Measurements from ENCODE around the gene ARL8A. TPM values are rescaled to one million over a fixed set of nuclear protein-coding genes. Genes with fewer than 3 reads are reported as not detected.

ARL8A gene
- total RNA-seq, 2 donors from 2014 or later = 18.1 to 21.0 TPM

GRCh38 chr1:202156590-202156989 is 12.1 kb upstream of the ARL8A start:
- no peak overlapping the region for H3K4me3 ChIP-seq
- DNase-seq (no peak), ATAC-seq (no peak)
- intact Hi-C loops (cut with DNase I) = no loop called here
- no peaks in the 10 kb centered on the region for H3K9me3 ChIP-seq
- H3K27ac ChIP-seq = no peak overlapping the region
- H3K4me1 ChIP-seq = peaks cover 8% of the 10 kb centered on the region
- TF ChIP-seq, protein P1, sequence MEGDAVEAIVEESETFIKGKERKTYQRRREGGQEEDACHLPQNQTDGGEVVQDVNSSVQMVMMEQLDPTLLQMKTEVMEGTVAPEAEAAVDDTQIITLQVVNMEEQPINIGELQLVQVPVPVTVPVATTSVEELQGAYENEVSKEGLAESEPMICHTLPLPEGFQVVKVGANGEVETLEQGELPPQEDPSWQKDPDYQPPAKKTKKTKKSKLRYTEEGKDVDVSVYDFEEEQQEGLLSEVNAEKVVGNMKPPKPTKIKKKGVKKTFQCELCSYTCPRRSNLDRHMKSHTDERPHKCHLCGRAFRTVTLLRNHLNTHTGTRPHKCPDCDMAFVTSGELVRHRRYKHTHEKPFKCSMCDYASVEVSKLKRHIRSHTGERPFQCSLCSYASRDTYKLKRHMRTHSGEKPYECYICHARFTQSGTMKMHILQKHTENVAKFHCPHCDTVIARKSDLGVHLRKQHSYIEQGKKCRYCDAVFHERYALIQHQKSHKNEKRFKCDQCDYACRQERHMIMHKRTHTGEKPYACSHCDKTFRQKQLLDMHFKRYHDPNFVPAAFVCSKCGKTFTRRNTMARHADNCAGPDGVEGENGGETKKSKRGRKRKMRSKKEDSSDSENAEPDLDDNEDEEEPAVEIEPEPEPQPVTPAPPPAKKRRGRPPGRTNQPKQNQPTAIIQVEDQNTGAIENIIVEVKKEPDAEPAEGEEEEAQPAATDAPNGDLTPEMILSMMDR (IDR thresholded peaks at IDR 0.05) = no peak
- no peak for TF ChIP-seq POLR2A (IDR thresholded peaks at IDR 0.05)
- WGBS, 2 donors = 74 to 82% methylated on average over 4 to 8 of the region's 8 CpGs
- no peaks in the 10 kb centered on the region for H3K27me3 ChIP-seq
- H3K36me3 ChIP-seq (replicated peaks in 1 of 2; ENCODE audit: insufficient read depth in 1 of 2, low read depth in 2 of 2) = no peaks in the 10 kb centered on the region

GRCh38 chr1:202155478-202156021 is 11.0 kb upstream of the ARL8A start:
- H3K4me3 ChIP-seq = no peak overlapping the region
- 27 to 34% methylated on average over 7 to 8 of the region's 8 CpGs for WGBS, 2 donors
- no peaks in the 10 kb centered on the region for H3K36me3 ChIP-seq (replicated peaks in 1 of 2; ENCODE audit: insufficient read depth in 1 of 2, low read depth in 2 of 2)
- ATAC-seq (no peak), DNase-seq (peak in 2 of 4 donors; percentile 49 to 50)
- peaks cover 8% of the 10 kb centered on the region for H3K4me1 ChIP-seq
- TF ChIP-seq, protein P1 (IDR thresholded peaks at IDR 0.05) = no peak
- TF ChIP-seq POLR2A (IDR thresholded peaks at IDR 0.05) = no peak
- H3K27ac ChIP-seq = no peak overlapping the region
- H3K27me3 ChIP-seq = no peaks in the 10 kb centered on the region
- H3K9me3 ChIP-seq = no peaks in the 10 kb centered on the region
- intact Hi-C loops (cut with DNase I) = no loop called here

DNA sequence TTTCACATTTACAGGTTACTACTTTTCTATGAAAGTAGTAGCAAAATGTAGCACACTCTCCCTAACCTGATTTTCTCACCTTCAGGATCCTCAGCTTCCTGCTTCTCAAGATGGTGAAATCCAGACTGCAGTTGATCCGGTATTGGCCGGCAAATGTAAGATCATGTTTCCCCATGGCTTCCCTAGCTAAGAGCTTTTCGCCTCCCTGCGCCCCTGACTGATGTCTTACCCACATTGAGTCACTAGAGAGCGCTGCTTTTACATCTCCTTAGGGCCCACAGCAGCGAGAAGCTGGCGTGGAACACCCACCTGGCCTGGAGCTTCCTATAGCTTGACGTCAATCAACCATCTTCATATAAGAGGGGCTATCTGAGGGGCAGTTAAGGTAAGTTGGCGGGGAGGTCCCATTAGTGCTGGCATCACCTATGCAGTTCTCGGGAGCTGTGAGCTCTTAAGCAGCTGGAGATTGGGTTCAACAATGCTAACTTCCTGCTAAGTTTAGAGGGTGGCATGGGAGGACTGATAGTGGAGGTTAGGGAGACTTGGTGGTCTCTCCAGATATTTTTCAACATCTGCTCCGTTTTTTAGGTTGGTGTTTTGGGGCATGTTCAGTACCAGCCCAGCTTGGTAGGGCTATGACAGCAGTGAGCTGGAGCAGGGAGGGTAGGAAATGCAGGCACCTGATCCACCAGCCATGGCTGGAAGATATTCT is 10.4 kb upstream of the ARL8A start:
- TF ChIP-seq, protein P1 (IDR thresholded peaks at IDR 0.05) = peak in 6 of 7 experiments; percentile 17 to 35 (median 26)
- TF ChIP-seq POLR2A (IDR thresholded peaks at IDR 0.05) = no peak
- Histone ChIP-seq H3K27ac (no peak overlapping the region), H3K4me1 (peaks cover 8% of the 10 kb centered on the region), H3K27me3 (no peaks in the 10 kb centered on the region), H3K4me3 (no peak overlapping the region), H3K9me3 (no peaks in the 10 kb centered on the region), H3K36me3 (replicated peaks in 1 of 2; ENCODE audit: insufficient read depth in 1 of 2, low read depth in 2 of 2) (no peaks in the 10 kb centered on the region)
- peak; percentile 30 to 60 (median 54) for DNase-seq
- intact Hi-C loops (cut with DNase I) = no loop called here
- ATAC-seq = peak; percentile 60
- WGBS, 2 donors = 35 to 36% methylated on average over 11 of the region's 11 CpGs

DNA sequence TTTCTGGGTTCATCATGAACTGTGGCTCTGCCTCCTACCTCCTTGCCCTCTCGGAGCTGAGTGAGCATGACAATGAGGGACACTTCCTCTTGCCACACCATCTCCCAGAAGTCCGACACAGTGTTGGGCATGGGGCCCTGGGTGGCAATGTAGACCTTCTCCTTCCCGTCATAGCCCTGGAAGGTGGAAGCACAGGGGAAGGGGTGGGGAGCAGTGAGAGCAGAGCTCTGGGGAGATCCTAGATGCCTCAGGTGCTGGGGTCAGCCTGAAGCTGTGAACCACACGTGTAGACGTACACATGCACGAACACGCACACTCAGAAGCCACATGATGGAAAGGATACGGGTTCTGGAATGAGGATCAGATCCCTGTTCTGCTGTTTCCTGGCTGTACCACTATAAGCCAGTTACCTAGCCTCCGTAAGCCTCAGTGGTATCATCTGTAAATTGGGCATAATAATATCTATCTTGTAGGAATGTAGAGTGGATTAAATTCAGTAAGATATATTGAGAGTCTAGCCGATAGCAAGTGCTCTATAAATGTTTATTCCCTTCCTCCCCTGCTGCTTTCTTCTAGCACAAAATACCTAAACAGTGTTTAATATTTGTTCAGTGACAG is 9.7 kb upstream of the ARL8A start:
- 76 to 83% methylated on average over 9 to 10 of the region's 10 CpGs for WGBS, 2 donors
- DNase-seq = no peak
- intact Hi-C loops (cut with DNase I) = no loop called here
- no peaks in the 10 kb centered on the region for H3K36me3 ChIP-seq (replicated peaks in 1 of 2; ENCODE audit: insufficient read depth in 1 of 2, low read depth in 2 of 2)
- TF ChIP-seq, protein P1 (IDR thresholded peaks at IDR 0.05) = no peak
- no peak for TF ChIP-seq POLR2A (IDR thresholded peaks at IDR 0.05)
- no peak for ATAC-seq
- no peak overlapping the region for H3K4me3 ChIP-seq
- H3K9me3 ChIP-seq = no peaks in the 10 kb centered on the region
- H3K4me1 ChIP-seq = peaks cover 8% of the 10 kb centered on the region
- no peak overlapping the region for H3K27ac ChIP-seq
- no peaks in the 10 kb centered on the region for H3K27me3 ChIP-seq

Data from body of pancreas (tissue), 4 donors.